Mesenteric fat pad (tissue), 1 donor: ENCODE data around the gene CKMT1B. TPM values are rescaled to one million over a fixed set of nuclear protein-coding genes. Genes with fewer than 3 reads are reported as not detected.
"Not testable (repeated sequence)": the region's sequence is repeated elsewhere in the genome, so short reads cannot be mapped to it uniquely, and the experiment has no call there.

ENCODE experiments used
- DNase-seq: peaks from one replicate; pipeline ENCODE4 v3.0.0-alpha.2; 2020; ENCODE audit warnings: low spot score
- long read RNA-seq: library from polyadenylated mRNA; unstranded; transcript quantifications from one replicate; pipeline ENCODE4 v2.0.0, GENCODE V29; 2020
- total RNA-seq: library from RNA; stranded (reverse); fragmentation: NEBNext Ultra II Directional; extraction: Animal tissue kit (Norgen Biotek cat#: 25700); gene quantifications from one replicate; pipeline ENCODE4 v1.2.1, GENCODE V29; 2021
- donor health status: DM: yes; HTN: yes; CAD: no.

CKMT1B gene
- 2.2 TPM for total RNA-seq
- long read RNA-seq, transcript CKMT1B-207 (9 exons, 1,747 nt) = major isoform, 8 of 13 reads
- long read RNA-seq, partial matches to known transcripts = 2 of 13 reads
- long read RNA-seq, other reads (novel, unspliced or antisense) = 3 of 13 reads

- DNase-seq = not testable (repeated sequence)
These were observed at the start of gene CKMT1B for GRCh38 chr15:43593328-43594190. CKMT1B (plus strand) TSS chr15:43594027; CDS start chr15:43594219, 192 bp downstream.

GRCh38 chr15:43544266-43544665 is 49.6 kb upstream of the CKMT1B start:
- DNase-seq = no peak

- DNase-seq = no peak
These were observed 48.4 kb upstream of the CKMT1B start for GRCh38 chr15:43545426-43545825.

- no peak for DNase-seq
These were observed 46.3 kb upstream of the CKMT1B start for GRCh38 chr15:43547539-43547938.

GRCh38 chr15:43550527-43551363 is 43.1 kb upstream of the CKMT1B start:
- no peak for DNase-seq

GRCh38 chr15:43552256-43552655 is 41.6 kb upstream of the CKMT1B start:
- no peak for DNase-seq

GRCh38 chr15:43552986-43553385 is 40.8 kb upstream of the CKMT1B start:
- DNase-seq = no peak

GRCh38 chr15:43562753-43563152 is 31.1 kb upstream of the CKMT1B start:
- not testable (repeated sequence) for DNase-seq

GRCh38 chr15:43563793-43564192 is 30.0 kb upstream of the CKMT1B start:
- DNase-seq = not testable (repeated sequence)

GRCh38 chr15:43566615-43567014 is 27.2 kb upstream of the CKMT1B start:
- not testable (repeated sequence) for DNase-seq

GRCh38 chr15:43574607-43575006 is 19.2 kb upstream of the CKMT1B start:
- not testable (repeated sequence) for DNase-seq

- DNase-seq = not testable (repeated sequence)
These were observed 3.9 kb upstream of the CKMT1B start, which contains the start of gene PPIP5K1 for GRCh38 chr15:43589778-43590466. PPIP5K1 (minus strand) TSS chr15:43590208; CDS start chr15:43584504, 5,704 bp downstream.

GRCh38 chr15:43592841-43593240 is 986 bp upstream of the CKMT1B start:
- DNase-seq = not testable (repeated sequence)

GRCh38 chr15:43599131-43599530 is 5.3 kb downstream of the CKMT1B start:
- DNase-seq = not testable (repeated sequence)

- DNase-seq = not testable (repeated sequence)
These were observed 6.4 kb downstream of the CKMT1B start for GRCh38 chr15:43600200-43600599.

- not testable (repeated sequence) for DNase-seq
These were observed 8.4 kb downstream of the CKMT1B start for GRCh38 chr15:43602233-43602632.

- not testable (repeated sequence) for DNase-seq
These were observed 23.9 kb downstream of the CKMT1B start for GRCh38 chr15:43617750-43618149.

- DNase-seq = not testable (repeated sequence)
These were observed 24.9 kb downstream of the CKMT1B start, which contains the start of gene STRC for GRCh38 chr15:43618700-43619099. STRC (minus strand) TSS chr15:43618800; CDS start chr15:43618722, 78 bp downstream.

- not testable (repeated sequence) for DNase-seq
These were observed 28.4 kb downstream of the CKMT1B start for GRCh38 chr15:43622068-43622799.

GRCh38 chr15:43625106-43625505 is 31.3 kb downstream of the CKMT1B start:
- DNase-seq = no peak
